Astrocyte of the spinal cord (primary cell): ENCODE results near the gene GRIP2.

Experiments
- DNase-seq: peaks from one replicate; pipeline ENCODE4 v3.0.0; 2011; ENCODE audit warnings: low read depth, low spot score
- H3K4me3 ChIP-seq: 2 replicates; pipeline ENCODE4 v1.5.1; 2011; ENCODE audit warnings: low read depth, mild to moderate bottlenecking, low read length, moderate library complexity
- in situ Hi-C: cut with HindIII; loops from 2 replicates; pipeline ENCODE4 v1.10.0; 2017; ENCODE audit warnings: low sequenced_read_pairs
- TF ChIP-seq, protein P1 (sequence below): IDR thresholded peaks from 2 replicates; pipeline ENCODE4 v1.5.1; 2012; ENCODE audit warnings: low read depth, mild to moderate bottlenecking, low read length, inconsistent platforms

GRIP2 gene

DNA sequence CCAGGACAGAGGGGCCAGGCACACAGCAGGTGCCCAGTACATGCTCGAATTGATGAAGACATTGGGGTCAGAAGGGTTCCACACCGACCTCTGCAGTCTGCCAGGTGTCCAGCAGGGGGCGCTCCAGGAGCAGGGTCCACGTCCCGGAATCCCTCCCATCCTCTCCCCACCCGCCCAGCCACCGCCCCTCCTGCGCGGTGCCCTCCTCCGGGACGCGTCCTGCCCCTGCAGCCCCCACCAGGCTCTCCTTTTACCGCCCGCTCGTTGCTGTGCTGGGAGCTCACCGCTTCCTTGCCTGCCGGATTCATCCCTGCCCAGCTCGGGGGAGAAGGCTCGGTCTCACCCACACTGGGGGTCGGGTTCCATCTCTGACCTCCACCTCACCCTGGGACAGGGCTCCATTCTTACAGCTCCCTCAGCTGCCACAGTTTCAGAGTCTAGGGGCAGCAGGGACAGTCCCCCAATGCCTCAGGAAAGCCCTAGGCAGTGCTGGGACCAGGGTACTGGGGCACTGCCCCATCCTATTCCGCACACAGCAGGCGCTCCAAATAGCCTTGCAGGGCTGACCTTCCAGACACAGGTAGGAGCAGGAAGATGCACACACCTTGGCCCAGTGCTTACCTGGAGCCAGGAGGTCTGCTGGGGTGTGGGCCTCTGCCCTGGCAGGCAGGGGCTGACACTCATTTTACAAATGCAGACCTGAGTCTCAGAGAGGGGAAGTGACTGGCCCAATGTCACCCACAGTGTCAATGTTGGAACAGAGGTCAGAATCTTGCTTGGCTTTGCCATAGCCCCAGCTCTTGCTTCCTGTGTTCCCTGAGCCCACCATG lies 31.0 kb downstream of the GRIP2 start:
- DNase-seq = no peak
- TF ChIP-seq, protein P1, sequence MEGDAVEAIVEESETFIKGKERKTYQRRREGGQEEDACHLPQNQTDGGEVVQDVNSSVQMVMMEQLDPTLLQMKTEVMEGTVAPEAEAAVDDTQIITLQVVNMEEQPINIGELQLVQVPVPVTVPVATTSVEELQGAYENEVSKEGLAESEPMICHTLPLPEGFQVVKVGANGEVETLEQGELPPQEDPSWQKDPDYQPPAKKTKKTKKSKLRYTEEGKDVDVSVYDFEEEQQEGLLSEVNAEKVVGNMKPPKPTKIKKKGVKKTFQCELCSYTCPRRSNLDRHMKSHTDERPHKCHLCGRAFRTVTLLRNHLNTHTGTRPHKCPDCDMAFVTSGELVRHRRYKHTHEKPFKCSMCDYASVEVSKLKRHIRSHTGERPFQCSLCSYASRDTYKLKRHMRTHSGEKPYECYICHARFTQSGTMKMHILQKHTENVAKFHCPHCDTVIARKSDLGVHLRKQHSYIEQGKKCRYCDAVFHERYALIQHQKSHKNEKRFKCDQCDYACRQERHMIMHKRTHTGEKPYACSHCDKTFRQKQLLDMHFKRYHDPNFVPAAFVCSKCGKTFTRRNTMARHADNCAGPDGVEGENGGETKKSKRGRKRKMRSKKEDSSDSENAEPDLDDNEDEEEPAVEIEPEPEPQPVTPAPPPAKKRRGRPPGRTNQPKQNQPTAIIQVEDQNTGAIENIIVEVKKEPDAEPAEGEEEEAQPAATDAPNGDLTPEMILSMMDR = peak; percentile 90
- H3K4me3 ChIP-seq = no peak overlapping the region
- in situ Hi-C loops = no loop called here

DNA sequence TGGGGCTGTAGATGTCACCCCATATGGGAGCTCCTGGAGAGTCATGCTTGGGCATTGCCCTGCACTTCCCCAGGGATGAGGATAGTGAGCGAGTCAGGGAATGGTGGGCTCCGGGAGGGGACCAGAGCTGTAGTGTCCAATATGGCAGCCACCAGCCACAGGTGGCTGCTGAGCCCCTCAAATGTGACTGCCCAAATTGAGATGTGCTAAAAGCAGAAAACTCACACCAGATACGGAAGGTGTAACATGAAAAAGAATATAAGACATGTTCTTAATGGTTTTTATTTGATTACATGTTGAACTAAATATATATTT lies 31.7 kb downstream of the GRIP2 start:
- TF ChIP-seq, protein P1 = no peak
- no peak overlapping the region for H3K4me3 ChIP-seq
- DNase-seq = no peak
- in situ Hi-C loops = no loop called here

DNA sequence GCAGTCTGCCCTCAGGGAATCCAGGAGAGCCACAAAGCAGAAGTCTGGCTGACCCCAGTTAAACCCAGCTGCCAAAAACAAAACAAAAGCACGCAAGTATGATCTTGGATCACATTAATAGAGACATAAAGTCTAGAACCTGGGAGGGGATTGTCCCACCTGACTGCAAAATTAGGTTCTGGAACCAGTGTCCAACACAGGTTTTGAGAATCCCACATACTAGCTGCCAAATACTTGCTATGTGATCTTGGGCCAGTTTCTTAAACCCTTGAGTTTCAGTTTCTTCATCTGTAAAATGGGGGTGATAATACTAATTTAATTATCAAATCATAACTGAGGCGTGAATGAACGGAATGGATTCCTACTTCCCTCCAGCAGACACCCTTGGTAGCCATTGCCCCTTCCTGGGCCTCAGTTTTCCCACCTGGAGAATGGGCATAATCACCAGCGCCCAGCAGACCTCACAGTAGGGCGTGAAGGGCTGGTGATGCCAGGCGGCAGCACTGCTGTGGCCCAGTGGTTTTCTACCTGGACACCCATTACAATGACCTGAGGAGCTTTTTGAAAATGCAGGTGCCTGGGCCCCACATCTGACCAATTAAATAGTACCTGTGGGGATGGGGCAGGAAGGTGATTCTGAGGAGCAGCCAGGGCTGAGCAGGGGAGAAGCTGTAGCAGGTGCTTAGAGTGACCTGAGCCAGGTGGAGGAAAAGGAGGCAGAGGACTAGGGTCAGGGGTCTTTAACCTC lies 32.2 kb downstream of the GRIP2 start:
- in situ Hi-C loops = no loop called here
- TF ChIP-seq, protein P1 = no peak
- no peak for DNase-seq
- H3K4me3 ChIP-seq = no peak overlapping the region

DNA sequence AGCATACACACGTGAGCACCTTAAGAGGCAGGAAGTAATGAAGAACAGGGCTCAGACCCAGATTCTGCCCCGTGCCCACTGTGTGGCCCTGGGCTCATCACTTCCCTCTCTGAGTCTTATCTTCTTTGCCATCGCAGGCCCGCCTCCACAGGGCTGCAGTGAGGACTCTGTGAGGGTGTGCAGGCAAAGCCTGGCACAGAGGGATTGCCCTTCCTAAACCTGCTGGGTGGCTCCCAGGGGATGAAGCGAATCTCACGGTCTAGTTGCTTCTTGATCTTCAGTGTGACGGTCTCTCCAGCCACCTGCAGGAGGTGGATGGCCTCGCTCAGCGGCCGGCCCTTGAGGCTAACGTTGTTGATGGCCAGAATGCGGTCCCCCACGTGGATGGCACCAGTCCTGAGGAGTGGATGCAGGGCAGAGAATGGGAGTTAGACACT lies 32.8 kb downstream of the GRIP2 start:
- in situ Hi-C loops = no loop called here
- TF ChIP-seq, protein P1 = no peak
- no peak overlapping the region for H3K4me3 ChIP-seq
- no peak for DNase-seq

DNA sequence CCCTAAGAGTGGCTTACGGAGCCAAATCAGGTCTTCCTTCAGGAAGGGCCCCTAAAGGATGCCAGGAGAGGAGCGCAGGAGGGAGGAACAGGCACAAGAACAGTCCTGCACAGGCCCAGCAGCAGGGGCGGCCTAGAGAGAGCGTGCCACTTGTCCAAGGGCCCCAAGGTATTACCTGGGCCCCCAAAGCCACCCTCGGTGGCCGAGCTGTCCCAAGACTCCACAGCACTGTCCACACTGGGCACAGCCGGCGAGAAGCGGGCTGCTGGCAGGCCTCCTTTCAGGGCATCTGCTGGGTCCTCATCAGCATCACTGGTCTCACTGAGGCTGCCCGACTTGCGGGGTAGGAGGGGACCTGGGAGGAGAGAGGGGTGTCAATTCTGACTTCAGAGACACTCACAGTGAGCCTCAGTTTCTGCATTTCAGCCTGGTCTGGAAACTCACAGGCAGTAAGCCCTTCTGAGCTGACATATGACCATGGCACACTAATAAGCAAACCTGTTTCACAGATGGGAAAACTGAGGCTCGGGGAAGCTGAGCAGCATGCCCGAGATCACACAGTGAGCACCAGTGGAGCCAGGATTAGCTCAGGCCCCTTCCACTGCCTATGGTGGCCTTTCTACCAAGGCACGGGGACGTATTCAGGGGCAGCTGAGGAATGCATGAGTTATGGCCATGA lies 33.4 kb downstream of the GRIP2 start:
- TF ChIP-seq, protein P1 = no peak
- DNase-seq = no peak
- no peak overlapping the region for H3K4me3 ChIP-seq
- in situ Hi-C loops = no loop called here

DNA sequence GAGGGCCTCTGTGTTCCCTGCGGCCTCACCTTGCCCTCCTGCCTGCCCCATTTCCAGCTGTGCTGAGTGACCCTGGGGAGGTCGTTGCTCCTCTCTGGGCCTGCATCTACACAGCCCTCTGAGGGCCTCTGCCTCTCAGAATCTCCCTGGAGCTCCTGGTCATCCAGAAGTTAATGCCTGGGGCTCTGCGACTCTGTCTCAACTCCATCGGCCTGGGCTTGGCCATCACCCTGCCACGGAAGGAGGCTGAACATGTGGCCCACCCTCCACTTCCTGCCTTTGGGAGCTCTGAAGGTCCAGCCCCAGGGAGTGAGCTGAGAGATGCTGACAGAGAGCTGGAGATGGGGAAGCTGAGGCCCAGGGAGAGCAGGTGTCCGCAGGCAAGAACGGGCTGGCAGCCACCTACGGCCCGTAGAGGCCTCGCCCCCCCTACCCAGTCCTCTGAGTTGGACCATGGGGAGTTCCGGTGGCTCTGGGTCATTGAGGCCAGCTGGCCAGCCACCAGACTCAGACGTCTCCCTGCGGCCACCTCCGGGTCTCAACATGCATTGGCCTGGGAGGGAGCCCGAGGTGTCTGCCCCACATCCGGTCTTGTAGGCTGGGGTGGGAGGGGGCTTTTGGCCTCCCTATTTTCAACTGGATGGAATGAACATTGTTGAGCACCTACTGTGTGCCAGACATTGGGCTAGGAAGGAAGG lies 34.2 kb downstream of the GRIP2 start:
- in situ Hi-C loops = no loop called here
- TF ChIP-seq, protein P1 = no peak
- DNase-seq = no peak
- H3K4me3 ChIP-seq = no peak overlapping the region
